Stomach (tissue), 4 donors: ENCODE results near the gene RESF1.

Experiments used
- EP300 ChIP-seq: sonication (generic); formaldehyde crosslinking; IDR thresholded peaks from one replicate; pipeline ENCODE4 v1.6.1; 2017; ENCODE audit warnings: antibody characterized with exemption
- POLR2A ChIP-seq, 4 donors: fragments of 450-650 bp; IDR thresholded peaks; one replicate each; pipeline ENCODE4 v1.6.1; 2016; ENCODE audit warnings: antibody characterized with exemption in 4 of 4, control low read depth in 2 of 4, mild to moderate bottlenecking in 1 of 4, moderate library complexity in 1 of 4
- POLR2AphosphoS5 ChIP-seq, 3 donors: sonication (generic); formaldehyde crosslinking; IDR thresholded peaks; one replicate each; pipeline ENCODE4 v1.6.1; 2016; ENCODE audit warnings: antibody characterized with exemption in 3 of 3
- TF ChIP-seq, protein P1 (sequence below), 7 experiments: fragments of 450-650 bp in 4 of 7; fragments of 200-600 bp in 3 of 7; sonication (generic) in 3 of 7; IDR thresholded peaks; one replicate each; pipeline ENCODE4 v1.5.1; 2016 to 2019; ENCODE audit warnings: antibody characterized with exemption in 7 of 7, control low read depth in 2 of 7, mild to moderate bottlenecking in 1 of 7

- TF ChIP-seq, protein P1, sequence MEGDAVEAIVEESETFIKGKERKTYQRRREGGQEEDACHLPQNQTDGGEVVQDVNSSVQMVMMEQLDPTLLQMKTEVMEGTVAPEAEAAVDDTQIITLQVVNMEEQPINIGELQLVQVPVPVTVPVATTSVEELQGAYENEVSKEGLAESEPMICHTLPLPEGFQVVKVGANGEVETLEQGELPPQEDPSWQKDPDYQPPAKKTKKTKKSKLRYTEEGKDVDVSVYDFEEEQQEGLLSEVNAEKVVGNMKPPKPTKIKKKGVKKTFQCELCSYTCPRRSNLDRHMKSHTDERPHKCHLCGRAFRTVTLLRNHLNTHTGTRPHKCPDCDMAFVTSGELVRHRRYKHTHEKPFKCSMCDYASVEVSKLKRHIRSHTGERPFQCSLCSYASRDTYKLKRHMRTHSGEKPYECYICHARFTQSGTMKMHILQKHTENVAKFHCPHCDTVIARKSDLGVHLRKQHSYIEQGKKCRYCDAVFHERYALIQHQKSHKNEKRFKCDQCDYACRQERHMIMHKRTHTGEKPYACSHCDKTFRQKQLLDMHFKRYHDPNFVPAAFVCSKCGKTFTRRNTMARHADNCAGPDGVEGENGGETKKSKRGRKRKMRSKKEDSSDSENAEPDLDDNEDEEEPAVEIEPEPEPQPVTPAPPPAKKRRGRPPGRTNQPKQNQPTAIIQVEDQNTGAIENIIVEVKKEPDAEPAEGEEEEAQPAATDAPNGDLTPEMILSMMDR (IDR thresholded peaks at IDR 0.05) = no peak
- TF ChIP-seq POLR2A (IDR thresholded peaks at IDR 0.05) (no peak), EP300 (no peak), POLR2AphosphoS5 (IDR thresholded peaks at IDR 0.05) (no peak)
These were observed 43.8 kb upstream of the RESF1 start for GRCh38 chr12:31915446-31915845.
